Measurements from ENCODE around the gene ZG16. TPM values are rescaled to one million over a fixed set of nuclear protein-coding genes. Genes with fewer than 3 reads are reported as not detected.
"Not testable (repeated sequence)": the region's sequence is repeated elsewhere in the genome, so short reads cannot be mapped to it uniquely, and the experiment has no call there.

Gene ZG16
- total RNA-seq: not detected in 2 replicates

GRCh38 chr16:29777576-29778350 lies at the start of gene ZG16:
ZG16 (plus strand) TSS chr16:29778256; CDS start chr16:29779267, 1,011 bp downstream.
- no peak for TF ChIP-seq CTCF (conservative IDR thresholded peaks at IDR 0.05; ENCODE audit: low read depth, low read length)
- H3K4me3 ChIP-seq (ENCODE audit: low read depth, low read length): no peak within 1 kb of the TSS
- DNase-seq (ENCODE audit: low read depth): no peak

- no peak overlapping the region for H3K4me3 ChIP-seq (ENCODE audit: low read depth, low read length)
- TF ChIP-seq CTCF (conservative IDR thresholded peaks at IDR 0.05; ENCODE audit: low read depth, low read length): peak; percentile 74
- DNase-seq (ENCODE audit: low read depth): no peak
These were observed 48.9 kb upstream of the ZG16 start for GRCh38 chr16:29729116-29729521.

- DNase-seq (ENCODE audit: low read depth): no peak
- TF ChIP-seq CTCF (conservative IDR thresholded peaks at IDR 0.05; ENCODE audit: low read depth, low read length): no peak
- H3K4me3 ChIP-seq (ENCODE audit: low read depth, low read length): no peak overlapping the region
These were observed 47.4 kb upstream of the ZG16 start for GRCh38 chr16:29730649-29731048.

GRCh38 chr16:29731768-29732601 lies 46.1 kb upstream of the ZG16 start:
- not testable (repeated sequence) for DNase-seq (ENCODE audit: low read depth); H3K4me3 ChIP-seq (ENCODE audit: low read depth, low read length)

GRCh38 chr16:29734786-29735185 lies 43.3 kb upstream of the ZG16 start:
- no peak overlapping the region for H3K4me3 ChIP-seq (ENCODE audit: low read depth, low read length)
- TF ChIP-seq CTCF (conservative IDR thresholded peaks at IDR 0.05; ENCODE audit: low read depth, low read length): no peak
- DNase-seq (ENCODE audit: low read depth): no peak

GRCh38 chr16:29736112-29736511 lies 41.9 kb upstream of the ZG16 start:
- no peak for TF ChIP-seq CTCF (conservative IDR thresholded peaks at IDR 0.05; ENCODE audit: low read depth, low read length)
- no peak overlapping the region for H3K4me3 ChIP-seq (ENCODE audit: low read depth, low read length)
- no peak for DNase-seq (ENCODE audit: low read depth)

GRCh38 chr16:29736764-29737163 lies 41.3 kb upstream of the ZG16 start:
- DNase-seq (ENCODE audit: low read depth): no peak
- H3K4me3 ChIP-seq (ENCODE audit: low read depth, low read length): no peak overlapping the region
- no peak for TF ChIP-seq CTCF (conservative IDR thresholded peaks at IDR 0.05; ENCODE audit: low read depth, low read length)
